CD4-positive, alpha-beta T cell (primary cell): ENCODE measurements around the gene OSGEPL1. TPM values are rescaled to one million over a fixed set of nuclear protein-coding genes. Genes with fewer than 3 reads are reported as not detected.
A peak's percentile ranks its signal among the peaks of the same experiment; 100 is the strongest.

Experiments
- ATAC-seq: fragments of 200-7000 bp; cut with Tn5 transposase; one replicate; pipeline ENCODE4 v1.10.0; 2022; ENCODE audit warnings: mild to moderate bottlenecking; ENCODE audit not compliant: poor library complexity
- CTCF ChIA-PET: fragments of 350-600 bp; sonication (Branson Sonifier 250); formaldehyde crosslinking; loops from one replicate; lab custom pipeline; 2021; ENCODE audit warnings: antibody characterized with exemption, inconsistent platforms; lab: Charles Lee
- POLR2A ChIA-PET: fragments of 350-600 bp; sonication (Branson Sonifier 250); formaldehyde crosslinking; loops from one replicate; lab custom pipeline; 2021; ENCODE audit warnings: antibody characterized with exemption, inconsistent platforms; lab: Charles Lee
- DNase-seq, 14 experiments: peaks; one replicate each; pipeline ENCODE4 v3.0.0-alpha.2; 2013 to 2020; ENCODE audit warnings: mixed read lengths in 2 of 14
- H3K27ac ChIP-seq, 2 donors: one replicate each; pipeline versions ENCODE4 v1.5.1 to v1.7.0; 2013; ENCODE audit warnings: low read length in 2 of 2, low read depth in 1 of 2, mild to moderate bottlenecking in 1 of 2
- H3K27me3 ChIP-seq, 2 experiments: 1 replicate in 1 of 2; 2 replicates in 1 of 2; pipeline versions ENCODE4 v1.6.1 to v1.7.0; 2013; ENCODE audit warnings: low read length in 2 of 2, control low read depth in 1 of 2, mild to moderate bottlenecking in 1 of 2, moderate library complexity in 1 of 2; ENCODE audit not compliant: insufficient read depth in 2 of 2, control insufficient read depth in 1 of 2
- H3K36me3 ChIP-seq: one replicate; pipeline ENCODE4 v1.6.1; 2013; ENCODE audit warnings: low read length, control low read depth; ENCODE audit not compliant: insufficient read depth
- H3K4me1 ChIP-seq: one replicate; pipeline ENCODE4 v1.6.1; 2013; ENCODE audit warnings: low read length, control low read depth; ENCODE audit not compliant: insufficient read depth
- H3K4me3 ChIP-seq: one replicate; pipeline ENCODE4 v1.5.1; 2013; ENCODE audit warnings: mild to moderate bottlenecking, low read length, moderate library complexity
- H3K9me3 ChIP-seq, 2 experiments: 1 replicate in 1 of 2; 2 replicates in 1 of 2; pipeline versions ENCODE4 v1.6.1 to v1.7.0; 2013; ENCODE audit warnings: low read length in 2 of 2, mild to moderate bottlenecking in 2 of 2, control low read depth in 1 of 2, moderate library complexity in 1 of 2; ENCODE audit not compliant: control insufficient read depth in 1 of 2, insufficient read depth in 1 of 2
- H3K27ac Mint-ChIP-seq: one replicate; pipeline ENCODE4 v1.8.0; 2020; ENCODE audit warnings: mixed read lengths
- H3K27me3 Mint-ChIP-seq: one replicate; pipeline ENCODE4 v1.8.0; 2021; ENCODE audit warnings: mixed read lengths
- H3K36me3 Mint-ChIP-seq: one replicate; pipeline ENCODE4 v1.8.0; 2021; ENCODE audit warnings: low read depth, mixed read lengths
- H3K4me1 Mint-ChIP-seq: one replicate; pipeline ENCODE4 v1.8.0; 2021; ENCODE audit warnings: low read depth, mixed read lengths
- H3K4me3 Mint-ChIP-seq: one replicate; pipeline ENCODE4 v1.8.0; 2020; ENCODE audit warnings: mild to moderate bottlenecking, mixed read lengths
- H3K9me3 Mint-ChIP-seq: one replicate; pipeline ENCODE4 v1.8.0; 2020; ENCODE audit warnings: mixed read lengths
- intact Hi-C, 2 experiments: fragments of 100-400 bp; cut with DNase I in 1 of 2; cut with micrococcal nuclease in 1 of 2; formaldehyde crosslinking; loops; one replicate each; pipeline versions ENCODE4 v1.15.1 to v1.9.0; 2023 to 2025; cut with DNase I, micrococcal nuclease
- total RNA-seq, 174 experiments: library from RNA in 2 of 174; stranded (reverse) in 2 of 174; gene quantifications; one replicate each; pipeline ENCODE4 v1.2.3 and lab custom pipeline; 2021 to 2026
- TF ChIP-seq, protein P1 (sequence below): fragments of 200-600 bp; IDR thresholded peaks from one replicate; pipeline ENCODE4 v1.8.0; 2022; ENCODE audit warnings: antibody characterized with exemption, mild to moderate bottlenecking

The OSGEPL1 gene
- total RNA-seq, 2 experiments from 2014 or later = 3.3 to 3.7 TPM

DNA sequence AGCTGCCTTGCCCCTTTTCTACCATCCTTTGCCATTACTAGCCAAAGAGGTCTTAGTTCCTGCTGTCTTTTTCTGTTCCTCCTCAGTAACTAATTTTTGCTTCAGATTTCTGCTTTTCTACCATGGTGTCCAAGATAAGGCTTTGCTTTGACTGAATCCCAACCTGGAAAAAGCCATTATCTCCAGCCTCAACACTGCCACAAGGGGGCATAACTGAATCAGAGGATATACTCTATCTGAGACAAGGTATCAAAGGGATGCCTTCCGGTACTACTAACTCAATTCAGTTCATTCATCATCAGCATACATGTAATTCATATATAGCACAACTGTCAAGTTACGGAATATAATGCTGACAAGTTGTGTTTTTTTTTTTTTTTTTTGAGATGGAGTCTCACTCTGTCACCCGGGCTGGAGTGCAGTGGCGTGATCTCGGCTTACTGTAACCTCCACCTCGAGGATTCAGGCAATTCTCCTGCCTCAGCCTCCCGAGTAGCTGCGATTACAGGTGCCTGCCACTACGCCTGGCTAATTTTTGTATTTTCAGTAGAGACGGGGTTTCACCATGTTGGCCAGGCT is 11.4 kb downstream of the OSGEPL1 start:
- ChIA-PET POLR2A (interaction anchor here (4.1 kb wide), 1 partner anchor 11 kb away, joined by 18 read pairs; the partner anchor contains the start of gene OSGEPL1), CTCF (interaction anchor here (0.7 to 1.8 kb wide), 4 partner anchors 11 to 90 kb away, joined by 3 to 10 read pairs (median 4); partner anchors contain the start of gene OSGEPL1)
- Histone ChIP-seq H3K4me3 (no peak overlapping the region), H3K9me3 (no peaks in the 10 kb centered on the region), H3K27me3 (no peaks in the 10 kb centered on the region), H3K4me1 (no peaks in the 10 kb centered on the region), H3K27ac (no peak overlapping the region), H3K36me3 (peaks cover 55% of the 10 kb centered on the region)
- peak overlapping the region; percentile 0 for H3K27ac Mint-ChIP-seq
- H3K36me3 Mint-ChIP-seq = peaks cover 48% of the 10 kb centered on the region
- H3K4me1 Mint-ChIP-seq = no peaks in the 10 kb centered on the region
- H3K27me3 Mint-ChIP-seq = no peaks in the 10 kb centered on the region
- DNase-seq = peak in 11 of 14 experiments; percentile 3 to 70 (median 24)
- intact Hi-C loops = loop anchor here (1.0 to 2.0 kb wide), 2 partner anchors 319 to 320 kb away; no protein-coding TSS in a partner anchor
- no peak overlapping the region for H3K4me3 Mint-ChIP-seq
- TF ChIP-seq, protein P1, sequence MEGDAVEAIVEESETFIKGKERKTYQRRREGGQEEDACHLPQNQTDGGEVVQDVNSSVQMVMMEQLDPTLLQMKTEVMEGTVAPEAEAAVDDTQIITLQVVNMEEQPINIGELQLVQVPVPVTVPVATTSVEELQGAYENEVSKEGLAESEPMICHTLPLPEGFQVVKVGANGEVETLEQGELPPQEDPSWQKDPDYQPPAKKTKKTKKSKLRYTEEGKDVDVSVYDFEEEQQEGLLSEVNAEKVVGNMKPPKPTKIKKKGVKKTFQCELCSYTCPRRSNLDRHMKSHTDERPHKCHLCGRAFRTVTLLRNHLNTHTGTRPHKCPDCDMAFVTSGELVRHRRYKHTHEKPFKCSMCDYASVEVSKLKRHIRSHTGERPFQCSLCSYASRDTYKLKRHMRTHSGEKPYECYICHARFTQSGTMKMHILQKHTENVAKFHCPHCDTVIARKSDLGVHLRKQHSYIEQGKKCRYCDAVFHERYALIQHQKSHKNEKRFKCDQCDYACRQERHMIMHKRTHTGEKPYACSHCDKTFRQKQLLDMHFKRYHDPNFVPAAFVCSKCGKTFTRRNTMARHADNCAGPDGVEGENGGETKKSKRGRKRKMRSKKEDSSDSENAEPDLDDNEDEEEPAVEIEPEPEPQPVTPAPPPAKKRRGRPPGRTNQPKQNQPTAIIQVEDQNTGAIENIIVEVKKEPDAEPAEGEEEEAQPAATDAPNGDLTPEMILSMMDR = peak; percentile 53
- peak; percentile 87 for ATAC-seq
- no peaks in the 10 kb centered on the region for H3K9me3 Mint-ChIP-seq

GRCh38 chr2:189729430-189729829 is 33.2 kb downstream of the OSGEPL1 start:
- no peaks in the 10 kb centered on the region for H3K9me3 Mint-ChIP-seq
- H3K4me3 Mint-ChIP-seq = no peak overlapping the region
- H3K27ac Mint-ChIP-seq = no peak overlapping the region
- ATAC-seq (no peak), DNase-seq (no peak)
- intact Hi-C loops = no loop called here
- H3K9me3 ChIP-seq = no peaks in the 10 kb centered on the region
- ChIA-PET POLR2A (no interaction called here), CTCF (no interaction called here)
- H3K36me3 Mint-ChIP-seq = no peaks in the 10 kb centered on the region
- H3K4me1 Mint-ChIP-seq = no peaks in the 10 kb centered on the region
- TF ChIP-seq, protein P1 = no peak
- no peaks in the 10 kb centered on the region for H3K27me3 ChIP-seq
- no peaks in the 10 kb centered on the region for H3K4me1 ChIP-seq
- no peaks in the 10 kb centered on the region for H3K27me3 Mint-ChIP-seq
- no peak overlapping the region for H3K4me3 ChIP-seq
- no peaks in the 10 kb centered on the region for H3K36me3 ChIP-seq
- H3K27ac ChIP-seq = no peak overlapping the region

- no peaks in the 10 kb centered on the region for H3K9me3 Mint-ChIP-seq
- H3K4me3 Mint-ChIP-seq = no peak overlapping the region
- H3K36me3 Mint-ChIP-seq = no peaks in the 10 kb centered on the region
- no peak for DNase-seq
- Histone ChIP-seq H3K9me3 (no peaks in the 10 kb centered on the region), H3K27me3 (no peaks in the 10 kb centered on the region), H3K27ac (no peak overlapping the region), H3K36me3 (no peaks in the 10 kb centered on the region), H3K4me3 (no peak overlapping the region), H3K4me1 (no peaks in the 10 kb centered on the region)
- no peak for ATAC-seq
- no peaks in the 10 kb centered on the region for H3K27me3 Mint-ChIP-seq
- CTCF ChIA-PET = no interaction called here
- TF ChIP-seq, protein P1 = no peak
- no peak overlapping the region for H3K27ac Mint-ChIP-seq
- intact Hi-C loops = no loop called here
- no peaks in the 10 kb centered on the region for H3K4me1 Mint-ChIP-seq
- POLR2A ChIA-PET = interaction anchor here (0.6 kb wide), 1 partner anchor 8 kb away, joined by 3 read pairs; no protein-coding TSS in a partner anchor
Observed at GRCh38 chr2:189726849-189727248, 35.7 kb downstream of the OSGEPL1 start.
